HG03139 (cell line): ENCODE data around the gene AAGAB.

Source experiments
- ATAC-seq: cut with Tn5 transposase; IDR thresholded peaks from one replicate; pipeline ENCODE4 v1.9.1; 2021; ENCODE audit not compliant: unreplicated experiment

Gene AAGAB

DNA sequence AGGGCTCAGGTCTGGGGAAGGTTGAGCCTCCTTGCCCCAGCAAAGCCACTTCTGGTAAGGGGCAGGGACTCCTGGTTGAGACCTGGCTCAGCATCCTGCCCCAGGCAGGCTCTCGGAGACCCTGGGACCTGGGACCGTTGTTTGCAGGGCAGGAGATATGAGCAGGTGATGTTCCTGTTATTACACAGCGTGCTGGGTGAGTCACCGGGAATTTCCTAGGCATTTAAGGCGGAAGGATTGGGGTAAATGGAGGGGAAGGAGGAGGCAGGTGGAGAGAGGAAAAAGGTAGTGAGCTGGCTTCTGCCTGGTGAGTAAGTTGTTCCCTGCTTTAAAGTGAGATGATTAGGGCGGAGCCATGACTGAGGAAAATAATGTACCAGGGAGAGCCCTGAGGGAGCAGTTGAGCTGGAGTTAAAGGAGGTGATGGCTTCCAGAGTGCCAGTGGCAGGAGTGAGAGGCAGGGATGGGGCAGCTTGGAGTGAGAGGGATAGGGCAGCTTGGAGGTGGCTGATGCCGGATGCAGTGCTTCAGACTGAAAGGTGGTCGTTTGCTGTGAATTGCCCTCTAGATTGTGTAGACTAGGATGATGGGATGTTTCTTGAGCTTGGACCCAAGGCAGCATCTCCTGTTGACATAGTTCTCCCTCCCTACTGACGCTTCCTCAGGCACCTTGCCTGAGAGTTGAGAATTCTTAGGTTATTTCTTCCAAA, 79.4 kb downstream of the AAGAB start:
- no peak for ATAC-seq

DNA sequence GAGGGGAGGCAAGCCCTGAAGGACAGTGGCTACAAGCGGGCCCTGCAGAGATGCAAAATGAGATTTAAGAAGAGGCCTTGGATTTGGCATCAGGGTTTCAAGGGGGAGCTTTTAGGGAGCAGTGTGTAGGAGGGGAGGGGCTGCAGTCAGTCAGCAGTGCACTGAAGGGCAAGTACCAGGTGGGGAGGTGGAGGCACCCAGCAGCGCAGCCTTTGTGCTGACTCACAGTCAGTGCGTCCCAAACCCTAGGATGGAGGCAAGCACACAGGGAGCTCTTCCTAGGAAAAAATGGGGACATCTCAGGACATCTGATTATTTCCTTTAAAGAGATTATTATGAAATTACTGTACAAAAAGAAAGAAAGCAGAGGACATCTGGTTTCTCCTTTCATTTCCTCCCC, 80.0 kb downstream of the AAGAB start:
- no peak for ATAC-seq

DNA sequence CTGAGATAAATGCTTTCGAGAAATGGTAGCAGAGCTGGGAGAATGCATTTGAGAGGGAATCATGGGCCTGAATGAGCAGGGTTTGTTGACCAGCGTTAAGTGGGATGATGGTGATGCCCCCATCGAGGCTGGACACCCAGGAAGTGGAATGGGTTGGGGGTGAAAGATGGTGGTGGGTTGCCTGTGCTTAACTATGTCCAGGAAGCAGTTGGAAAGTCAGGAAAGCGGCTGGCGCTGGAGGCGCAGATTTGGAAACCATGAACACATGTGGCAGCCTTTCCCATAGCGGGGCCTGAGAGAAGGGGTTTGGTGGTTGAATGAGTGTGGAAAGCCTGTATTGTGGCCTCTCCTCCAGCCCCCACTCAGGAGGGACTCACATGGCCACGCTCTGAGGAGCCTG, 80.7 kb downstream of the AAGAB start:
- ATAC-seq, result no peak

DNA sequence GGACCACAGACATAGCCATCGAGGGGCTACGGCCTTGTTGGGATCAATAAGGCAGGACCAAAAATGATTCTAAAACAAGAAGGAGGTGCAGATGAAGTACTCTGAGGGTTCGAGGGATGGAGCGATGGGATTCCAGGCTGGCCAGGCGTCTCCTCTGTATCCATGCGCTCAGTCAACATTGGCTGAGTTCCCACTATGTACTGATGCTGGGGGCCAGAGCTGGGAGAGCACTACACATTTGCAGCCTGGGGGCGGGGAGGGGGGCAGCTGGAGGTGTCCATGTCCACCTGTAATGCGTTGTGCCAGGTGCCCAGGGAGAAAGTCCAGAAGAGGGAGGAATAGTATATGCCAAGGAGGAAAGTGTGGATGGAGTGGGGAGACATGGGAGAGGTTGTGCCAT, 81.5 kb downstream of the AAGAB start:
- ATAC-seq, result no peak

DNA sequence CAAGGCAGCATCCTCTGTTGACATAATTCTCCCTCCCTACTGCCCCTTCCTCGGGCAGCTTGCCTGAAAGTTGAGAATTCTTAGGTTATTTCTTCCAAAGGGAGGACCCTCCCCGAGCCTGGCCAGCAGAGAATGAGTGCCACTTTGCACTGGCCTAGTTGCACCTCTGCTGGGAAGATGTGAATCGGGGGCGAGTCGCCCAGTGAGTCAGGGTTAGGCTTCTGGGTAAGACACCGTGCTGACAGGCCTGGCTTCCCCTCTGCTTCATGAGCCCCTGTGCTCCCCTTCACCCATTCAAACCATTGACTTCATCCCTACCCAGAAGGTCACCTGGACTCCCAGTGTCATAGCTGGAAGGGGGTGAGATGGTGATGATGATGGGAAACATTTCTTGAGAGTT, 82.3 kb downstream of the AAGAB start:
- ATAC-seq, result no peak

DNA sequence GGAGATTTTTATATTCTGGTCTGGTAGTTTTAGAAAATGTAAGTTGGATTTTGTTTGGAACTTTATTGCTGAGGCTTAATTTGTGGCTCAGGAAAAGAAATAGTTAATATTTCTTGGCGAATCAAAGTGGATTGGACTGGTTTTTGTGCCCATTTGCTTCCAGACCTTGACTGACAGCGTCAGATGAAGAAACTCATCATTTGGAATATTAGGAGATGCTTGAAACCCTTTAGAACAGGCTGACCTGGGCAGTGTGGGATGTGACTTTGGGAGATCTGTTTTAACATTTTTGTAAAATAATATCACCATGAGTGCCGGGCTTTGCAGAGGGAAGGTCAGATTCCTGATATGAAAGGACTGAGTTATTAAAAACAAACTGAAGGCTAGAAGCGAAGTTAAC, 83.0 kb downstream of the AAGAB start:
- ATAC-seq, result no peak

DNA sequence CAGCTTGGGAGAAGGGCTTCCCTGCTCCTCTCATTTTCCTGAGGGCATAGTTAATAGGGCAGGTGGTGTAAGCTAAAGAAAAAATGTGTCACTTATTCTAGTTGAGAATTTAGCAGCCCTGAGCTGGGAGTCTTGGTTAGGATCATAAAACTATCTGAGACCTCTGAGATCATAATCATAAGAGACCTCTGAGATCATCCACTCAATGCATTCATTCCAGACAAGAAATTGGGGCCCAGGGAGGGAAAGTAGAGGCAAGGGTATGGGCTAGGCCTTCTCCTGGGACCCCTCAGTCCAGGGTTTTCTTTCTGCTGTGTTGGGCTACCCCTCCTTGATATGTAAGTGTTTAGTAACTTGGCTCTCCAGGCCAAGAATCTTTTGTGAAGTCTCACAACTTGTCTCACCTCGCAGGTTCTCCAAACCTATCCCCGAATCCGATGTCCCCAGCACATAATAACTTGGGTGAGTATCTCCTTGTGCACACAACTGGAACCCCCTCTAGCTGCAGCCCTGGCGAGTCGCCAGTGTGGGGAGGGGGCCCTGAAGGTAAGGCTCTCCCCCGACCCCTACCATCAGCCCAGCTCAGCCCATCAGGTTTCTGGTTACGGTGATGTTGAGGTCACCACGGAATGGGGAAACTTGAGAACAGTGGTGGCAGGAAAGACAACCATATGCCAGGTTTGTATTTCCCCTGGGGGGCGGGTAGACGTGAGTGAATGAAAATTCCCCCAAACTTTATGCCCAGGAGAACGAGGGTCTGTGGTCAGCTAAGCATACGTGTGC, 84.1 kb downstream of the AAGAB start:
- no peak for ATAC-seq

DNA sequence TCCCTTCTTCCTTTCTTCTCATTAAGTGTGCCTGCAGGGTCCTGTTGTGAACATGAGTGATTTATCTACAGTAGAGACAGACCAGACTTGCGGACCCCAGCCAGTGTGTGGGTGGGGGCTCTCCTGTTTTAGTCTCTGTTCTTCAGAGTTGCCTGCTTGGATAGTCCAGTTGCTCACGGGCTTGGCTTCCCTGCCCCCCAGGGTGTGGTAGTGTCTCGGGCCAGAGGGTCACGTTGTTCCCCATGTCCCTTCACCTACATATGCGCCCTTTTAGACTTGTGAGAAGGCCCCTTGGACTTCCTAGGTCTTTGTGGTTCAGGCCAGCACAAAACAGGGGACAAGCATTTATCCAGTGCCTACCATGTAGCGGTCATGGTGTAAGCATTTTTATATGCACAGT, 85.8 kb downstream of the AAGAB start:
- ATAC-seq, result no peak

DNA sequence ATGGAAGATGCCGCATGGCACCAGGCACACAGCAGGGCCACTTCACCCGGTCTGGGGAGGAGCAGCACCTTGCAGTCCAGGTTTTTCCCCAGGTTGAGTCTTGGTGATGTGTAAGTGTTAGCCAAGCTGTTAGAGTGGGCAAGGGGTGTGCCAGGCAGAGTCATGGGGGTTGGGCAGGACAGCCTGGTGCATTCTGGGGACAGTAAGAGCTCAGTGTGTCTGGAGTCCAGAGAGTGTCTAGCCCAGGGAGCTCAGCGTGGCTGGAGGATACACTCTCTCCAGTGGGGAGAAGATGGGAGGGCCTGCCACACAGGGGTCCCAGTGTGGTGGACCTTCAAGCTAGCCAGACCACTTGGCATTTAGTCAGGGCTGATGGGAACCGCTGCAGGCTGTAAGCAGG, 87.4 kb downstream of the AAGAB start:
- no peak for ATAC-seq

DNA sequence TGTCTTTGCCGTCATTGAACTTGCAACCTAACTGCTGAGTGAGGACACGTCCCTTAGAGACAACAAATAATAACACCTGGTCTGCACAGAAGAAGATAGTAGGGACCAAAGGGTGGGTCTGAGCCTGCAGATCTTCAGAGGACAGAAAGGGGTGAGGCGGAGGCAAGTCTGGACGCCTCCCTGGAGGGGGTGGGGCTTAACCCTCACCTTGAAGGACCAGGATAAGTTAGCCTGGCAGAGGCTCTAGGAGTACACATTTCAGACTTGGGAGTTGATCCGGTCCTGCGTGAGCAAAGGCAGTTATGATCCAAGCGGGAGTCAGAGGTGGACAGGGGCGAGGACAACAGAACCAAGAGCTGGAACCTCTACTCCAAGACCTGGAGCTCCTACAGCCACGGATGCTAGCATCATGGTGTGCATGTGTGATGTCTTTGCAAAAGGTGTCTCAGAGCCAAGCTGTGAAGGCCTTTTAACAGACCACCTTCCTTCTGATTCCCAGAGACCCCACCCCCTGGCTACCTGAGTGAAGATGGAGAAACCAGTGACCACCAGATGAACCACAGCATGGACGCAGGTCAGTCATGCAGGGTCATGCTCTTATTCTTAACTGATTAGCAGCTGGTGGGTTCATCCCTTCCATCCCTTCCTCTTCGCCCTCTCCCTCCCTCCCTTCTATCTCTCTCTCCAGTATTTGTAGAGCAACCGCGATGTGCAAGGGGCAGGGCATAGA, 88.0 kb downstream of the AAGAB start:
- ATAC-seq, result no peak

DNA sequence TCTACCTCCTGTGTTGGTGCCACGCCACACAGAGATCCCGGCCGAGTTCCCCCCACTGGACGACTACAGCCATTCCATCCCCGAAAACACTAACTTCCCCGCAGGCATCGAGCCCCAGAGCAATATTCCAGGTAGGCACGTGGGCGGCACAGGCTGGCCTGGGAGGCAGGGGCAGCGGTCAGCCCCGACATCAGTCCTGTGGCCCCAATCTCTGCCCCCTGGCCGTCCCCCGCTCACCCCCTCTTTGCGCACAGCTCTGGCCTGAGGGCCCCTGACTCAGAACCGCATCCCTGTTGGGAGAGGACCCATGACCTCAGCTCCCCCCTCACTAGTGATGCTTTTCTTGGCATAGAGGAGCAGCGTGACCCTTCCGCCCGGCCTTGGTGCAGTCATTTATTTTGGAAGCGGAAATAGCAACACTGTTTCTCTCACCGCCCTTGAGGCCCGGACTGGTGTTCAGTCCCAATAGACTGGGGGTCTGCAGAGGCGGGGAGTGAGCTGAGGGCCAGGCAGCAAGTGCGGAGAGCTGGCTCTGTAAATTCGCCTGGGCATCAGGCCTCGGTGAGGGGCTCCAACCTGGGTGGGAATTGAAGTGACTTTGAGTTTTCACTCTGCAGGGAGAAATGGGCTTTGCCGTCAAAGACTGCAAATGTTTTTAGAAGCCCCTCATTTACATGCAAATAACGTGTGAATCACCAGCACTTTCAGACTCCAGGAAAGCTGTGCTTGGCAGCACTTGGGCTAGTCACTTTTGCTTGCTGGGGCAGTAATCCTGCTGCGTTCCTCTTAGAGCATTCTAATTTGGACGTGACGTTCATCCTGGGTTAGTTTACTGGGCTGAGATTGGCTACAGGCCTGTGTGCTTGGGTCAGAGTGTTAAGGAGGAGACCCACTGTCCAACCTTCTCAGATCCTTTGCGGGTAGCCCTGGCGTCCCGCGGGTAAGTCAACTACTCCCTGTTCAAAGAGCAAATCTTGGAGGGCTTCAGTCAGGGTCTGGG, 88.9 kb downstream of the AAGAB start:
- no peak for ATAC-seq

DNA sequence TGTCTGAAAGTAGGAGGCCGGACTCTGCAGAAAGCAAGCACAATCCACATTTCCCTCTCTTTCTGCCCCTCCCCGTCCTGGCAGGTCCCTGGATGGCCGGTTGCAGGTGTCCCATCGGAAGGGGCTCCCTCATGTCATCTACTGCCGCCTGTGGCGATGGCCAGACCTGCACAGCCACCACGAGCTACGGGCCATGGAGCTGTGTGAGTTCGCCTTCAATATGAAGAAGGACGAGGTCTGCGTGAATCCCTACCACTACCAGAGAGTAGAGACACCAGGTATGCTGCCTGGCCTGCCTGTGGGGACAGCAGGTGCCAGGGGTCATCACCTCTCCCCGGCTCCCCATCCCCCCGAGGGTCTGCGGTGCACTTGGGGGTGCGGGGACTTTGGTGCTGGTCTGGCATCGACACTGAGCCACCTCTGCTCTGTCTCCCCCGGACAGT, 89.6 kb downstream of the AAGAB start:
- no peak for ATAC-seq

DNA sequence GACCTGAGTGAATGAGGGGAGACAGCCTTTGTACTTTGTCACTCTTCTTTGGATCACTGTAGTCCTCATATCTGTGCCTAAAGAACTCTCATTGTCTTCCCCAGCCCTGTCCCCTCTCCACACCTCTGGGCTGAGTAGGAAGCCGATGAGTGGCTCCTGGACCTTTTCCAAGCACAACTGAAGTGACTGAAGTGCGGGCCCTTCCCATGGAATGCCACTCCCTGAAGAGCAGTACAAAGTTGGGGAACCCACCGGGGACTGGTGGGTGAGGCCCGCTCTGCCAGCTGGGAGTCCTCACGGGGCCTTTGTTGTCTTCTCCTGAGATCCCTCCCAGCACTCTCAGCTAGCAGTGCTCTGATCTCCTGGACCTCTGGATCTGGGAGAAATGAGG, 90.1 kb downstream of the AAGAB start:
- no peak for ATAC-seq

DNA sequence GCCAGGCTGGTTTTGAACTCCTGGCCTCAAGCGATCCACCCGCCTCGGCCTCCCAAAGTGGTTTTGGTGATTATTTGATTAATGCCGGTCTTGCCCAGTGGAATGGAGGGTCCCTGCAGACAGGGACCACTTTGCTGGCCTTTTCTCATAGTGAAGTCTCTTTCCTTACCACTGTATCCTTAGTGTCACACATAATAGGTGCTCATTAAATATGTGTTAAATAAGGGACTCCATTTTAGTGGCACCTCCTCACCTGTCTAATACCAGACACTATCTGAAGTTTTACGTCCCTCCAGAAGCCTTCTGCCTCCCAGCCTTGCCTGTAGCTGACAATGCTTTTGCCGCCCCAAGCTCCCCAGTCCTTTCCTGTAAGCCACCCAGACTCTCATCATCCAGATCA, 91.3 kb downstream of the AAGAB start:
- no peak for ATAC-seq

DNA sequence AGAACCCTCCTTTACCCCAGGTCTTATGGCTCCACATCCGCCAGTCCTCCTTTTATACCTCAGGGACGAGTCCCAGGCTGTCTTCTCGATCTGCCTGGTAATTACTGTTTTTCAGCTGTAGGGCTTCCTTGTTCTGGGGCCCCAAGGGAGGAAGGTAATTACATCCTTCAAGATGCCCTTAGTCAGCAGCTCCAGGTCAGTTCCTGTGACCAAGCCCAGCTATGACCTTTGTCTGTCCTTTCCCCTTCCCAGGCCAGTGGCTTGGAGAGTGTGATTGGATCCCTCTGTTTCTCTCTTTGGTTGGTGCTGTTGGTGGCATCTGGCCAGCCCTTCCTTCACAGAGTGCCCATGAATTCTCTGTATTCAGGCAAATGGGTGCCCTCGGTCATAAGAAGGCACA, 92.6 kb downstream of the AAGAB start:
- no peak for ATAC-seq

DNA sequence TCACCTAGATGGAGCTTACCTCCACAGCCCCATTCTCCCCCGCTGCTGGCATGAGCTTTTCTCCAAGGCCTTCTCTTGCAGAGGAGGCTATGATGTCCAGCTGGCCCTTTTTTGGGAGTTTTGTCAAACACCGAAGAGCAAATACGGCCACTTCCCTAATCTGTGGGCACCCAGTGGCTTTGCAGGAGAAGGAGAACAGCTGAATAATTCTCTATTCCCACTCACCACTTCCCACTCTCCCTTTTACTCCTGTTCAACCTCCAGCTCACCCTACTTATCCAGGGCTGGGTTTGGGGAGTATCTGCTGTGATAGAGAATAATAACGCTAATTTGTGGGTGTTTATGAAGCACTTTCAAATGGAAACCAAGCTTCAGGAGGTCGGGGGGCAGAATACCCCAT, 93.0 kb downstream of the AAGAB start:
- ATAC-seq, result no peak

DNA sequence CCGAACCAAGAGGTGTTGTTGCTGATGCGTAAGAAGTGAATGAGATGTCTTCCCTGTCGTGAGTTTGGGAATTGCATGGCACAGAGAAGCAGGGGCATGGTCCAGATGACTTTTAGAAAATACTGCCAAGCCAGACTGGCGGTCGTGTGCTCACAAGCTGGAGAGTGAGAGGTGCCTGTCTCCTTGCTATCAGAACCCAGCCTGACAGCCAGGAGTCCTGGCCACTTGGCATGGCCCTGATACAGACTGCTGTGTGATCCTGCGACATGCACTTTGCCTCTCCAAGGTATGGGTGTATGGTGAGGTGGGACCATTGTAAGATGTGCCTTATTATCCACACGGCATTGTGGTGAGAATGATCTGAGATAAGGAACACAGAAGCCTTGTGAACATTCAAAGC, 96.1 kb downstream of the AAGAB start:
- ATAC-seq, result no peak

DNA sequence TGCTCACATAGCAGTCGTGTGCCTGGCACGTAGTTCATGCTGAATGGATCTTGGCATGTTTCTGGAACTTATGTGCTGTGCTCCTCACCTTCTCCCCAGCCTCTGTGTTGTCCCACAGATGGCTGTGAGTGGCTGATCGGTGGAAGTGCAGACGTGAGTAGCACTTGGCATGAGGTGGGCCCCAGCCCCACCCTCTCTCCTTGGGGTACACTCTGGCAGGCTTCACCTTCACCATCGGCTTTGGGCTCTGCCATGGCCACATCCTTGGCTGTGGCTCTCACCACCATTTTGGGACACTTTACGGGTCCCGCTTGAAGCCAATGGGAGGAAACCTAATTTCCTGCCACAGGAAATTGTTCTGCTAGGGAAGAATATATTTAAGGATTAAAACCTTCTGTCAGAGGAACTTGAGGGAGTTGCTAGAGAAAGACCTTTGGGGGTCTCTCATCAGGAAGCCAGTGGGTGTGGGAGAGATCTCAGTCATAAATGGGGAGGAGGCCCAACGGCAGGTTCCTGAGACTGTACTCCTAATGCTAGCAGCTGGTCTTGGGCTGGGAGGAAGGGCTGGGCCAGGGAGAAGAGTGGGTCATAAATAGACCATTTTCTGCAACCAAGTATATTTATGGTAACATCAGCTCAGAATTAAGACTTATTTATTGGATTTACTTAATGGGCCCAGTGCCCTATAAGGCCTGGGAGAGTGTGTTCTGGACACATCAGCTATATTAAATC, 96.8 kb downstream of the AAGAB start:
- ATAC-seq, result no peak

DNA sequence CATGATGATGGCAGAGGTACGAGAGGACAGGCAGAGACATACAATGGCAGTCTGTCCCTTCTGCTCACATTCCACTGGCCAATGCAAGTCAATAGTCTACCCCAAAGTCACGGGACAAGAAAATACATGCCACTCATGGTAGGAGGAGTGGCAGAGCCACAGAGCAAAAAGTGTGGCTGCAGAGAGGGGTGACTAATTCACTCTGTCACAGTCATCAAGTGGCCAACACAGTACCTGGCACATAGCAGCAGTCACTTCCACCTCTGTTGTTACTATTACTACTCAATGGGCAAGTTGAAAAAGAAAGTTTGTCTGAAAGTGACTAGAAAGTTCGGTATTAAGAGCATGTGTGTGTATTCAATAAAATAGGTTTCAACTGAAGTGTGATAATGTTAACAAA, 97.6 kb downstream of the AAGAB start:
- ATAC-seq, result no peak

DNA sequence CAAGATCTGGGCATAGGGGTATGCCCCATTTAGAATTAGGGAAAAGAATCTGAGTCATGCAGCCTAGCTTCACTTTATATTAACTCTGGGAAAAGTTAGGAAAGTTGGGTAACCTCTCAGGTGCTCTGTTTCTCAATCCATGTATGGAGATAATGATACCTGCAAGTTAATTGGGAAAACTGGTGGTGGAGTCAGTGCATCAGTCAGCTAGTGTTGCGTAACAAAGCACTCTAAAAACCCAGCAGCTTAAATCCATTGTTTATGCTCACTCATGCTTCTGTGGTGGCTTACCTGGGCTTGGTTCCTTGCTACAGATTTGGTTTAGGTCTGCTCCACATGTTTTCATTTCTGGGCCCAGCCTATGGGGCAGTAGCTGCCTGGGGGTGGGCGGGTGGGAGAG, 98.0 kb downstream of the AAGAB start:
- ATAC-seq, result no peak
